Measurements from ENCODE around the gene AMOTL2. TPM values are rescaled to one million over a fixed set of nuclear protein-coding genes. Genes with fewer than 3 reads are reported as not detected.

AMOTL2 gene
- polyA plus RNA-seq, 2 of the 4 experiments (the other 2 are of a cell fraction) = 41.1 to 44.1 TPM

GRCh38 chr3:134315286-134316106 lies 58.8 kb downstream of the AMOTL2 start:
- peaks cover 76% of the 10 kb centered on the region for H3K4me1 ChIP-seq
- no peak for DNase-seq (ENCODE audit: low read depth in 1 of 2, low spot score in 1 of 2)
- no peak for FAIRE-seq

GRCh38 chr3:134314588-134315285 lies 59.5 kb downstream of the AMOTL2 start:
- no peaks in the 10 kb centered on the region for H3K9me3 ChIP-seq
- H3K4me3 ChIP-seq = no peak overlapping the region
- CTCF ChIA-PET = interaction anchor here (0.6 to 16.1 kb wide), 5 partner anchors 9 to 166 kb away, joined by 3 to 438 read pairs (median 17); partner anchors contain the start of genes AMOTL2, ANAPC13 and CEP63
- ATAC-seq = no peak
- TF ChIP-seq GATA3 (IDR thresholded peaks at IDR 0.05; ENCODE audit: borderline replicate concordance) (no peak), HDAC2 (IDR thresholded peaks at IDR 0.05) (no peak), HEYL (CRISPR knock-in tag; IDR thresholded peaks at IDR 0.05) (no peak), TP53 (CRISPR knock-in tag; IDR thresholded peaks at IDR 0.05) (no peak), CHD4 (IDR thresholded peaks at IDR 0.05; ENCODE audit: borderline replicate concordance) (no peak), REST (IDR thresholded peaks at IDR 0.05) (peak; percentile 30; the same call in 1 of the 2 replicates), FOSL2 (IDR thresholded peaks at IDR 0.05) (no peak), FOSL2 (CRISPR knock-in tag; IDR thresholded peaks at IDR 0.05) (no peak)
- H3K4me2 ChIP-seq = peak overlapping the region; percentile 87
- FAIRE-seq = no peak
- peak overlapping the region; percentile 97 to 100 for H3K27ac ChIP-seq
- H3K4me1 ChIP-seq = peaks cover 79% of the 10 kb centered on the region
- POLR2A ChIA-PET = interaction anchor here (0.7 to 3.9 kb wide), 8 partner anchors 13 to 159 kb away, joined by 4 to 49 read pairs (median 10); partner anchors contain the start of gene AMOTL2
- WGBS (ENCODE audit: missing lambda C conversion rate) = 76% methylated on average over 6 of the region's 6 CpGs
- no peak for DNase-seq (ENCODE audit: low read depth in 1 of 2, low spot score in 1 of 2)

More at GRCh38 chr3:134315286-134316106, 58.8 kb downstream of the AMOTL2 start:
- Histone ChIP-seq H3K4me2 (peak overlapping the region; percentile 87; the same call in 2 of the 3 replicates), H3K4me3 (no peak overlapping the region), H3K27ac (peak overlapping the region; percentile 97 to 100), H3K9me3 (no peaks in the 10 kb centered on the region)
- ChIA-PET CTCF (interaction anchor here (4.0 to 16.1 kb wide), 3 partner anchors 11 to 166 kb away, joined by 17 to 438 read pairs (median 356); partner anchors contain the start of genes AMOTL2, ANAPC13 and CEP63), POLR2A (interaction anchor here (1.2 to 3.9 kb wide), 5 partner anchors 12 to 55 kb away, joined by 4 to 49 read pairs (median 23); no protein-coding TSS in a partner anchor)
- TF ChIP-seq CEBPB (IDR thresholded peaks at IDR 0.05) = no peak
- TF ChIP-seq FOSL2 (IDR thresholded peaks at IDR 0.05) = no peak
- 0 out of 2 replicates have a peak, but pooled peaks have one; percentile 8 for TF ChIP-seq FOSL2 (CRISPR knock-in tag; IDR thresholded peaks at IDR 0.05)
- no peak for TF ChIP-seq MYC (IDR thresholded peaks at IDR 0.05; ENCODE audit: borderline replicate concordance, low read length)
- peak; percentile 30; the same call in 1 of the 2 replicates for TF ChIP-seq HOXB13 (CRISPR knock-in tag; IDR thresholded peaks at IDR 0.05; ENCODE audit: low read depth)
- TF ChIP-seq HEYL (CRISPR knock-in tag; IDR thresholded peaks at IDR 0.05) = no peak
- no peak for TF ChIP-seq TFCP2L1 (CRISPR knock-in tag; IDR thresholded peaks at IDR 0.05)
- no peak for TF ChIP-seq PHF8 (IDR thresholded peaks at IDR 0.05; ENCODE audit: borderline replicate concordance, low read depth)
- no peak for TF ChIP-seq RNF2 (IDR thresholded peaks at IDR 0.05; ENCODE audit: borderline replicate concordance, low read depth)
- TF ChIP-seq E2F6 (IDR thresholded peaks at IDR 0.05; ENCODE audit: borderline replicate concordance, low read depth) = peak; percentile 77; the same call in 1 of the 2 replicates
- TF ChIP-seq MAX (IDR thresholded peaks at IDR 0.05) = peak; percentile 83
- no peak for TF ChIP-seq EHMT2 (IDR thresholded peaks at IDR 0.05; ENCODE audit: low read depth)
- ATAC-seq = peak in 1 of 2 experiments; percentile 7; a peak in 1 of 6 replicates
- 71% methylated on average over 13 of the region's 14 CpGs for WGBS (ENCODE audit: missing lambda C conversion rate)
